OCI-LY7 (cell line): ENCODE measurements around the gene NUP50. TPM values are rescaled to one million over a fixed set of nuclear protein-coding genes. Genes with fewer than 3 reads are reported as not detected.
"Not testable (repeated sequence)": the region's sequence is repeated elsewhere in the genome, so short reads cannot be mapped to it uniquely, and the experiment has no call there.

ENCODE experiments used
- BruUV-seq: library from RNA; stranded (reverse); fragments of 400-500 nt; replicated peaks from 2 replicates; lab custom pipeline; 2021; lab: Mats Ljungman, UMichigan
- CTCF ChIA-PET: fragments of 300-600 bp; sonication (Branson Sonifier 250); formaldehyde crosslinking; loops from one replicate; lab custom pipeline; 2022; ENCODE audit warnings: antibody characterized with exemption; ENCODE audit not compliant: unreplicated experiment; lab: Charles Lee
- POLR2A ChIA-PET: fragments of 300-600 bp; sonication (Branson Sonifier 250); formaldehyde crosslinking; loops from one replicate; lab custom pipeline; 2022; ENCODE audit warnings: antibody characterized with exemption; lab: Charles Lee
- DNase-seq: peaks from one replicate; pipeline ENCODE4 v3.0.0-alpha.2; 2015; ENCODE audit warnings: low spot score
- H2AFZ ChIP-seq: fragments of 200-600 bp; sonication (generic), shearing (Covaris generic); 2 replicates; pipeline ENCODE4 v1.6.1; 2014; ENCODE audit warnings: mild to moderate bottlenecking, antibody characterized with exemption, low read length, moderate library complexity
- H3K27ac ChIP-seq: fragments of 200-600 bp; sonication (generic); 2 replicates; pipeline ENCODE4 v1.5.1; 2014; ENCODE audit warnings: mixed run types, low read depth, mild to moderate bottlenecking, moderate library complexity, low read length, inconsistent platforms; ENCODE audit not compliant: poor library complexity, severe bottlenecking
- H3K36me3 ChIP-seq: fragments of 200-600 bp; sonication (generic); 2 replicates; pipeline ENCODE4 v1.6.1; 2014; ENCODE audit warnings: mild to moderate bottlenecking, antibody characterized with exemption, low read length, moderate library complexity, mixed read lengths; ENCODE audit not compliant: insufficient read depth
- H3K4me1 ChIP-seq: fragments of 200-600 bp; sonication (generic); 2 replicates; pipeline ENCODE4 v1.5.1; 2014; ENCODE audit warnings: mild to moderate bottlenecking, low read length; ENCODE audit not compliant: insufficient read depth, poor library complexity, severe bottlenecking
- H3K4me2 ChIP-seq: fragments of 200-600 bp; sonication (generic); 2 replicates; pipeline ENCODE4 v1.6.1; 2014; ENCODE audit warnings: mild to moderate bottlenecking, low read length
- H3K4me3 ChIP-seq: fragments of 200-600 bp; sonication (generic); 2 replicates; pipeline ENCODE4 v1.5.1; 2014; ENCODE audit warnings: mild to moderate bottlenecking, low read depth, low read length; ENCODE audit not compliant: poor library complexity, severe bottlenecking
- H3K79me2 ChIP-seq: fragments of 200-600 bp; sonication (generic); 2 replicates; pipeline ENCODE4 v1.6.1; 2016; ENCODE audit warnings: low read depth, mild to moderate bottlenecking, low read length, moderate library complexity, mixed read lengths; ENCODE audit not compliant: insufficient read depth
- H3K9me2 ChIP-seq: fragments of 200-600 bp; sonication (generic); 2 replicates; pipeline ENCODE4 v1.6.1; 2016; ENCODE audit warnings: mild to moderate bottlenecking, low read length, mixed read lengths; ENCODE audit not compliant: insufficient read depth
- H3K9me3 ChIP-seq: fragments of 200-600 bp; sonication (generic); 2 replicates; pipeline ENCODE4 v1.6.1; 2014; ENCODE audit warnings: mild to moderate bottlenecking, mixed run types, low read length, mixed read lengths
- H4K20me1 ChIP-seq: fragments of 200-600 bp; sonication (generic); 2 replicates; pipeline ENCODE4 v1.6.1; 2014; ENCODE audit warnings: mild to moderate bottlenecking, antibody characterized with exemption, low read length, moderate library complexity, mixed read lengths; ENCODE audit not compliant: insufficient read depth
- EZH2phosphoT487 ChIP-seq: fragments of 200-600 bp; sonication (generic); IDR thresholded peaks from 2 replicates; pipeline ENCODE4 v1.6.1; 2018; ENCODE audit warnings: low read depth, borderline replicate concordance, mild to moderate bottlenecking, mixed run types, antibody characterized with exemption, low read length, moderate library complexity, mixed read lengths
- intact Hi-C: fragments of 100-400 bp; cut with micrococcal nuclease; formaldehyde crosslinking; loops from one replicate; pipeline ENCODE4 v1.10.0; 2022; ENCODE audit not compliant: unreplicated experiment
- total RNA-seq, 2 experiments: library from RNA; depleted of rRNA in 1 of 2; stranded (reverse); fragments of >200 nt in 1 of 2; shearing (Covaris generic) in 1 of 2; gene quantifications; 2 replicates each; pipeline ENCODE4 v1.2.3, GENCODE V29; 2014 to 2022
- TF ChIP-seq, protein P1 (sequence below): fragments of 200-600 bp; sonication (generic); conservative IDR thresholded peaks from 2 replicates; pipeline ENCODE4 v1.5.1; 2014; ENCODE audit warnings: mild to moderate bottlenecking, antibody characterized with exemption, low read length, moderate library complexity, mixed read lengths

The NUP50 gene
- total RNA-seq, 2 experiments from 2014 or later = 107 to 132 TPM

DNA sequence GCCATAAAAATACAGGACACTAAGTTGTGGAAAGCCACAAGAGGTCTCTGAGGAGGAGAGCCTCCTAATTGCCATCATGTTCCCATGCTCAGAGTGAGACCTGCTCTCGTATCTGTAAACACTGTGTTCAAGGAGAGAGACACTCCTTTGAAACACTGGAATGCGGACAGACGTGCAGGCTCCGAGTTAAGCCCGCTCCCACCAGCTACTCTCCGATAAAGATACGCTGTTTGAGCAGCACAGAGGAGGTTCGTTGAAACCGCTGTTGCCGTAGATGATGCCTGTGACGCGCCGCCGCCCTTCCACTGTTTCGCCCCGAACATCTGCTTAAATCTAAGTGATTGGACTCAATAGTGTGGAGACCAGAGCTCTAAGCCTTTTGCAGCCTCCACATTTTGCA, 25.1 kb downstream of the NUP50 start:
- no peak for DNase-seq
- ChIA-PET POLR2A (no interaction called here), CTCF (no interaction called here)
- Histone ChIP-seq H3K27ac (no peak overlapping the region), H2AFZ (no peak overlapping the region), H3K4me2 (no peak overlapping the region), H3K79me2 (peaks cover 7% of the 10 kb centered on the region; the same call in 1 of the 2 replicates), H3K9me2 (no peaks in the 10 kb centered on the region), H3K4me1 (no peaks in the 10 kb centered on the region), H3K36me3 (peaks cover 62% of the 10 kb centered on the region), H3K9me3 (no peaks in the 10 kb centered on the region), H4K20me1 (no peaks in the 10 kb centered on the region), H3K4me3 (no peak overlapping the region)
- no TSS peak for BruUV-seq
- intact Hi-C loops = no loop called here
- TF ChIP-seq, protein P1, sequence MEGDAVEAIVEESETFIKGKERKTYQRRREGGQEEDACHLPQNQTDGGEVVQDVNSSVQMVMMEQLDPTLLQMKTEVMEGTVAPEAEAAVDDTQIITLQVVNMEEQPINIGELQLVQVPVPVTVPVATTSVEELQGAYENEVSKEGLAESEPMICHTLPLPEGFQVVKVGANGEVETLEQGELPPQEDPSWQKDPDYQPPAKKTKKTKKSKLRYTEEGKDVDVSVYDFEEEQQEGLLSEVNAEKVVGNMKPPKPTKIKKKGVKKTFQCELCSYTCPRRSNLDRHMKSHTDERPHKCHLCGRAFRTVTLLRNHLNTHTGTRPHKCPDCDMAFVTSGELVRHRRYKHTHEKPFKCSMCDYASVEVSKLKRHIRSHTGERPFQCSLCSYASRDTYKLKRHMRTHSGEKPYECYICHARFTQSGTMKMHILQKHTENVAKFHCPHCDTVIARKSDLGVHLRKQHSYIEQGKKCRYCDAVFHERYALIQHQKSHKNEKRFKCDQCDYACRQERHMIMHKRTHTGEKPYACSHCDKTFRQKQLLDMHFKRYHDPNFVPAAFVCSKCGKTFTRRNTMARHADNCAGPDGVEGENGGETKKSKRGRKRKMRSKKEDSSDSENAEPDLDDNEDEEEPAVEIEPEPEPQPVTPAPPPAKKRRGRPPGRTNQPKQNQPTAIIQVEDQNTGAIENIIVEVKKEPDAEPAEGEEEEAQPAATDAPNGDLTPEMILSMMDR = no peak
- TF ChIP-seq EZH2phosphoT487 = no peak

DNA sequence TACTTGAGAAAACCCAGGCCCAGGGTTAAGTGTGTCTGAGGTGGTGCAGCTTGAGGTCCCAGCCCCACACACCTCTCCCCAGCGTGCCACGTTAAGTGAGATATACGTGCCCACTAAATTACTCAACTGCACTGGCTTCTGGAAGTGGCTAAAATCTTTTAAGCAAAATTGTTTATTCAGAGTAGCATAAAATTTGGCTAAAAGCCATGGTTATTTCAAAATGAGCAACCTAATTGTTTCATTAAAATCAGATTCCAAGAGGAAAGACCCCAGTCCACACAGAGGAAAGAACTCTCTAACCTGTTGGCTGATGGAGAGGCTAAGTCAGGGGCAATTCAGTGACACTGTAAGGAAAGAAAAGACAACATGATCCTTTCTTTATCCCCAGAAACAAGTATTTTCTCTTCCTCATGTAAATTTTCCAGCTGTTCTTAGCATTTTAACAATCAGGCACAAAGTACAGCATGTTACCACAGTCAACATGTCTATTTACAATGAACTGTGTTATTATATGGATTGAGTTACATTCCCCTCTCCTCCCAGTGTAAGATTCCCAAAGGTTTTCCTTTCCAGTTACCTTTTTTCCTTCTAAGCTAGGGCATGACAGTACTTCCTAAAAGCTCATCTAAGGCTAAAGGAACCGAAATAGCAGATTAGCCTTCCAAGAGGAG, 26.6 kb downstream of the NUP50 start:
- CTCF ChIA-PET = no interaction called here
- no peaks in the 10 kb centered on the region for H3K9me3 ChIP-seq
- H4K20me1 ChIP-seq = no peaks in the 10 kb centered on the region
- H3K9me2 ChIP-seq = no peaks in the 10 kb centered on the region
- no peak for DNase-seq
- intact Hi-C loops = no loop called here
- peaks cover 7% of the 10 kb centered on the region; the same call in 1 of the 2 replicates for H3K79me2 ChIP-seq
- peaks cover 57% of the 10 kb centered on the region for H3K36me3 ChIP-seq
- POLR2A ChIA-PET = interaction anchor here (1.1 kb wide), 1 partner anchor 14 kb away, joined by 3 read pairs; no protein-coding TSS in a partner anchor
- no peak for TF ChIP-seq EZH2phosphoT487
- TF ChIP-seq, protein P1 = no peak
- no peak overlapping the region for H3K4me2 ChIP-seq
- H3K4me1 ChIP-seq = no peaks in the 10 kb centered on the region
- H3K27ac ChIP-seq = no peak overlapping the region
- no peak overlapping the region for H2AFZ ChIP-seq
- no peak overlapping the region for H3K4me3 ChIP-seq
- no TSS peak for BruUV-seq

DNA sequence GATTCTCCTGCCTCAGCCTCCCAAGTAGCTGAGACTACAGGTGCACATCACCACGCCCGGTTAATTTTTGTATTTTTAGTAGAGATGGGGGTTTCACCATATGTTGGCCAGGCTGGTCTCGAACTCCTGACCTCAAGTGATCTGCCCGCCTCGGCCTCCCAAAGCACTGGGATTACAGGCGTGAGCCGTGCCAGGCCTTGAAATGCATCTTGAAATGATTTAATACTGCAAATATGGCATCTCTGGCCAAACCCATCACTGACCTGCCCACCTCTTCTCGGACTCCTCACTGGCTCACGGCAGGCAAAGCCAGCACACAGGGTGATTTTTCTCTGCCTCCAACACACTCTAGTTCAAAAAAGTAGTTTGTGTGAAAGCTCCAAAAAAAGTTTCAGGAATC, 28.0 kb downstream of the NUP50 start:
- H3K9me3 ChIP-seq, H4K20me1 ChIP-seq, H3K4me2 ChIP-seq, H3K79me2 ChIP-seq, H3K9me2 ChIP-seq, H3K4me1 ChIP-seq, H3K27ac ChIP-seq, BruUV-seq, DNase-seq, H3K4me3 ChIP-seq, CTCF ChIA-PET, H2AFZ ChIP-seq, intact Hi-C loops: not testable (repeated sequence)
- POLR2A ChIA-PET = interaction anchor here (1.1 kb wide), 1 partner anchor 16 kb away, joined by 3 read pairs; no protein-coding TSS in a partner anchor
- peaks cover 57% of the 10 kb centered on the region for H3K36me3 ChIP-seq
